Measurements from ENCODE around the gene PPM1B. TPM values are rescaled to one million over a fixed set of nuclear protein-coding genes. Genes with fewer than 3 reads are reported as not detected.

PPM1B gene
- total and polyA plus RNA-seq, 10 of the 15 experiments (the other 5 are each of a cell fraction or from before 2014, with no cell fraction given), result 12.5 to 53.4 (median 33.7) TPM

GRCh38 chr2:44155666-44156446 is 12.8 kb upstream of the PPM1B start (continued):
- TF ChIP-seq RBBP5 (conservative IDR thresholded peaks at IDR 0.05) (no peak), SMAD5 (IDR thresholded peaks at IDR 0.05; ENCODE audit: low read depth) (no peak)

GRCh38 chr2:44163777-44164176 is 4.9 kb upstream of the PPM1B start:
- in situ Hi-C loops (cut with MboI) (no loop called here), intact Hi-C loops (cut with micrococcal nuclease; ENCODE audit: unreplicated experiment) (no loop called here)
- no TSS peak for BruUV-seq (replicated peaks)
- no peaks in the 10 kb centered on the region for H3K4me1 ChIP-seq (ENCODE audit: control insufficient read depth, insufficient read depth, low read length)
- POLR2A ChIA-PET, result interaction anchor here (0.6 kb wide), 1 partner anchor 35 kb away, joined by 3 read pairs; no protein-coding TSS in a partner anchor
- H4K20me1 ChIP-seq (ENCODE audit: control insufficient read depth, insufficient read depth), result no peaks in the 10 kb centered on the region
- no peak for ATAC-seq
- SMC1A ChIA-PET (ENCODE audit: uncharacterized antibody, unreplicated experiment), result interaction anchor here (2.1 kb wide), 1 partner anchor 56 kb away, joined by 5 read pairs; no protein-coding TSS in a partner anchor
- no peak overlapping the region for H3K27ac ChIP-seq (ENCODE audit: control insufficient read depth, insufficient read depth)
- RAD21 ChIA-PET (ENCODE audit: unreplicated experiment), result no interaction called here
- no peak for DNase-seq (ENCODE audit: low read depth, low spot score)
- no peak overlapping the region for H3K9ac ChIP-seq (ENCODE audit: control insufficient read depth, insufficient read depth, low read length)
- no peak overlapping the region for H3K4me3 ChIP-seq
- FAIRE-seq, result no peak
- WGBS (ENCODE audit: insufficient coverage, insufficient replicate concordance, low lambda C conversion rate, missing lambda C conversion rate), result 6% methylated on average over 2 of the region's 2 CpGs
- no peak overlapping the region for H2AFZ ChIP-seq (ENCODE audit: control insufficient read depth, low read depth, low read length)
- CTCF ChIA-PET, result no interaction called here
- no peaks in the 10 kb centered on the region for H3K9me3 ChIP-seq (replicated peaks; ENCODE audit: control insufficient read depth, insufficient read depth, low read length)
- H3K79me2 ChIP-seq (ENCODE audit: control insufficient read depth, insufficient read depth, low read length), result peaks cover 1% of the 10 kb centered on the region
- H3K4me2 ChIP-seq (ENCODE audit: control insufficient read depth, insufficient read depth), result no peak overlapping the region
- H3K27me3 ChIP-seq (replicated peaks in 1 of 2; ENCODE audit: control insufficient read depth in 2 of 2, insufficient read depth in 2 of 2, low read length in 1 of 2), result no peaks in the 10 kb centered on the region
- no peaks in the 10 kb centered on the region for H3K36me3 ChIP-seq (ENCODE audit: control insufficient read depth in 2 of 2, insufficient read depth in 2 of 2, low read length in 1 of 2)
- TF ChIP-seq ETV6 (conservative IDR thresholded peaks at IDR 0.05 in 1 of 2, IDR thresholded peaks at IDR 0.05 in 1 of 2; ENCODE audit: borderline replicate concordance in 1 of 2, low read depth in 1 of 2) (no peak), HDAC6 (IDR thresholded peaks at IDR 0.05; ENCODE audit: unreplicated experiment) (no peak), ATF7 (IDR thresholded peaks at IDR 0.05; ENCODE audit: low read depth) (no peak), BCL3 (IDR thresholded peaks at IDR 0.05; ENCODE audit: borderline replicate concordance, insufficient read depth, low read depth, low read length, poor library complexity, severe bottlenecking) (no peak), CHD1 (IDR thresholded peaks at IDR 0.05; ENCODE audit: low read depth, low read length) (no peak), PAX5 (IDR thresholded peaks at IDR 0.05; ENCODE audit: borderline replicate concordance, low read depth, low read length) (no peak), E2F8 (IDR thresholded peaks at IDR 0.05; ENCODE audit: low read depth, partially characterized antibody) (no peak), ZSCAN29 (IDR thresholded peaks at IDR 0.05) (no peak), FOXK2 (IDR thresholded peaks at IDR 0.05) (no peak), BHLHE40 (IDR thresholded peaks at IDR 0.05; ENCODE audit: borderline replicate concordance in 1 of 2, low read depth in 2 of 2, low read length in 1 of 2) (no peak), NFIC (IDR thresholded peaks at IDR 0.05; ENCODE audit: low read depth, low read length) (no peak), ZNF24 (IDR thresholded peaks at IDR 0.05) (no peak), BCLAF1 (IDR thresholded peaks at IDR 0.05) (no peak), DPF2 (IDR thresholded peaks at IDR 0.05) (no peak)

Measured in GM12878 (cell line).